Glutamatergic neuron (in vitro differentiated cells): ENCODE data around the gene STUM. TPM values are rescaled to one million over a fixed set of nuclear protein-coding genes. Genes with fewer than 3 reads are reported as not detected.
"Not testable (repeated sequence)": the region's sequence is repeated elsewhere in the genome, so short reads cannot be mapped to it uniquely, and the experiment has no call there.

Experiments used
- DNase-seq: peaks from one replicate; pipeline ENCODE4 v3.0.0; 2022
- H3K27ac Mint-ChIP-seq: one replicate; pipeline ENCODE4 v1.8.0; 2020; ENCODE audit warnings: mild to moderate bottlenecking, mixed read lengths, inconsistent platforms; ENCODE audit not compliant: unreplicated experiment
- H3K27me3 Mint-ChIP-seq: one replicate; pipeline ENCODE4 v1.8.0; 2020; ENCODE audit warnings: mild to moderate bottlenecking, moderate library complexity, mixed read lengths, inconsistent platforms; ENCODE audit not compliant: unreplicated experiment
- H3K36me3 Mint-ChIP-seq: one replicate; pipeline ENCODE4 v1.8.0; 2020; ENCODE audit warnings: mild to moderate bottlenecking, mixed read lengths, inconsistent platforms; ENCODE audit not compliant: unreplicated experiment
- H3K4me1 Mint-ChIP-seq: one replicate; pipeline ENCODE4 v1.8.0; 2020; ENCODE audit warnings: mild to moderate bottlenecking, low read depth, mixed read lengths, inconsistent platforms; ENCODE audit not compliant: unreplicated experiment
- H3K4me3 Mint-ChIP-seq: one replicate; pipeline ENCODE4 v1.8.0; 2020; ENCODE audit warnings: mild to moderate bottlenecking, mixed read lengths, inconsistent platforms; ENCODE audit not compliant: unreplicated experiment
- H3K9me3 Mint-ChIP-seq: one replicate; pipeline ENCODE4 v1.8.0; 2020; ENCODE audit warnings: mild to moderate bottlenecking, moderate library complexity, mixed read lengths, inconsistent platforms; ENCODE audit not compliant: unreplicated experiment
- CTCF ChIP-seq: fragments of 200-600 bp; sonication (generic); IDR thresholded peaks from one replicate; pipeline ENCODE4 v1.5.0; 2021; ENCODE audit not compliant: partially characterized antibody, unreplicated experiment
- total RNA-seq: library from RNA; stranded (reverse); fragmentation: NEBNext Ultra II Directional; extraction: Animal tissue kit (Norgen Biotek cat#: 25700); gene quantifications from one replicate; pipeline ENCODE4 v1.2.1, GENCODE V29; 2021; ENCODE audit not compliant: unreplicated experiment

The STUM gene
- total RNA-seq, 1 donor from 2014 or later = 11.0 TPM

- H3K4me3 Mint-ChIP-seq = peak overlapping the region; percentile 26
- peaks cover 8% of the 10 kb centered on the region for H3K27me3 Mint-ChIP-seq
- H3K27ac Mint-ChIP-seq = no peak overlapping the region
- H3K36me3 Mint-ChIP-seq = no peaks in the 10 kb centered on the region
- H3K4me1 Mint-ChIP-seq = peaks cover 24% of the 10 kb centered on the region
- no peaks in the 10 kb centered on the region for H3K9me3 Mint-ChIP-seq
- DNase-seq = peak; percentile 43
- no peak for TF ChIP-seq CTCF
Observed at GRCh38 chr1:226609836-226610455, 61.4 kb downstream of the STUM start.

GRCh38 chr1:226610671-226611070 is 62.1 kb downstream of the STUM start:
- DNase-seq = no peak
- Mint-ChIP-seq H3K9me3 (no peaks in the 10 kb centered on the region), H3K27ac (peak overlapping the region; percentile 28), H3K4me1 (peaks cover 22% of the 10 kb centered on the region), H3K36me3 (peaks cover 4% of the 10 kb centered on the region), H3K4me3 (no peak overlapping the region), H3K27me3 (peaks cover 8% of the 10 kb centered on the region)
- TF ChIP-seq CTCF = no peak

GRCh38 chr1:226611301-226611700 is 62.7 kb downstream of the STUM start:
- H3K27me3 Mint-ChIP-seq = peaks cover 8% of the 10 kb centered on the region
- DNase-seq = no peak
- H3K4me3 Mint-ChIP-seq = no peak overlapping the region
- no peak for TF ChIP-seq CTCF
- H3K36me3 Mint-ChIP-seq = peaks cover 6% of the 10 kb centered on the region
- H3K27ac Mint-ChIP-seq = no peak overlapping the region
- no peaks in the 10 kb centered on the region for H3K9me3 Mint-ChIP-seq
- H3K4me1 Mint-ChIP-seq = peaks cover 22% of the 10 kb centered on the region

GRCh38 chr1:226611980-226612379 is 63.4 kb downstream of the STUM start:
- H3K9me3 Mint-ChIP-seq, DNase-seq: not testable (repeated sequence)
- H3K4me1 Mint-ChIP-seq = peaks cover 22% of the 10 kb centered on the region

GRCh38 chr1:226615876-226616275 is 67.3 kb downstream of the STUM start:
- H3K9me3 Mint-ChIP-seq = peaks cover 6% of the 10 kb centered on the region
- DNase-seq = no peak
- no peak for TF ChIP-seq CTCF
- no peak overlapping the region for H3K27ac Mint-ChIP-seq
- peaks cover 6% of the 10 kb centered on the region for H3K36me3 Mint-ChIP-seq
- no peak overlapping the region for H3K4me3 Mint-ChIP-seq
- peaks cover 4% of the 10 kb centered on the region for H3K27me3 Mint-ChIP-seq
- peaks cover 4% of the 10 kb centered on the region for H3K4me1 Mint-ChIP-seq

More at GRCh38 chr1:226611980-226612379, 63.4 kb downstream of the STUM start:
- H3K27ac Mint-ChIP-seq, H3K4me3 Mint-ChIP-seq, H3K36me3 Mint-ChIP-seq, H3K27me3 Mint-ChIP-seq: not testable (repeated sequence)
